ENCODE results near the gene CBX1.
"Not testable (repeated sequence)": the region's sequence is repeated elsewhere in the genome, so short reads cannot be mapped to it uniquely, and the experiment has no call there.

Gene CBX1

GRCh38 chr17:48047113-48047740, 54.1 kb downstream of the CBX1 start:
- H3K27me3 ChIP-seq (ENCODE audit: low read depth, low read length), result no peaks in the 10 kb centered on the region
- peaks cover 0 to 28% of the 10 kb centered on the region in 2 donors for H3K36me3 ChIP-seq (ENCODE audit: control insufficient read depth in 1 of 2, insufficient read depth in 2 of 2, low read length in 2 of 2)
- peaks cover 25 to 38% of the 10 kb centered on the region in 2 donors for H3K4me1 ChIP-seq (ENCODE audit: control insufficient read depth in 1 of 2, insufficient read depth in 2 of 2, low read length in 2 of 2)
- peak overlapping the region; percentile 88 for H3K27ac ChIP-seq (ENCODE audit: low read length)
- H3K9me3 ChIP-seq (ENCODE audit: control insufficient read depth in 1 of 2, low read length in 2 of 2), result no peaks in the 10 kb centered on the region
- H3K4me3 ChIP-seq (ENCODE audit: low read depth in 1 of 2, low read length in 2 of 2), result peak overlapping the region; percentile 79 to 85

- Histone ChIP-seq H3K4me1 (ENCODE audit: control insufficient read depth in 1 of 2, insufficient read depth in 2 of 2, low read length in 2 of 2) (peaks cover 17 to 28% of the 10 kb centered on the region in 2 donors), H3K27ac (ENCODE audit: low read length) (no peak overlapping the region), H3K36me3 (ENCODE audit: control insufficient read depth in 1 of 2, insufficient read depth in 2 of 2, low read length in 2 of 2) (peaks cover 0 to 20% of the 10 kb centered on the region in 2 donors), H3K4me3 (ENCODE audit: low read depth in 1 of 2, low read length in 2 of 2) (peak overlapping the region; percentile 79 to 85), H3K9me3 (ENCODE audit: control insufficient read depth in 1 of 2, low read length in 2 of 2) (no peaks in the 10 kb centered on the region), H3K27me3 (ENCODE audit: low read depth, low read length) (no peaks in the 10 kb centered on the region)
Observed at GRCh38 chr17:48046296-48046695, 55.0 kb downstream of the CBX1 start.

- no peaks in the 10 kb centered on the region for H3K27me3 ChIP-seq (ENCODE audit: low read depth, low read length)
- H3K4me3 ChIP-seq (ENCODE audit: low read depth in 1 of 2, low read length in 2 of 2), result no peak overlapping the region
- peak overlapping the region; percentile 23 for H3K27ac ChIP-seq (ENCODE audit: low read length)
- H3K4me1 ChIP-seq (ENCODE audit: control insufficient read depth in 1 of 2, insufficient read depth in 2 of 2, low read length in 2 of 2), result peaks cover 14 to 20% of the 10 kb centered on the region in 2 donors
- H3K36me3 ChIP-seq (ENCODE audit: control insufficient read depth in 1 of 2, insufficient read depth in 2 of 2, low read length in 2 of 2), result peaks cover 0 to 14% of the 10 kb centered on the region in 2 donors
- H3K9me3 ChIP-seq (ENCODE audit: control insufficient read depth in 1 of 2, low read length in 2 of 2), result no peaks in the 10 kb centered on the region
Observed at GRCh38 chr17:48045316-48046001, 55.8 kb downstream of the CBX1 start.

- H3K36me3 ChIP-seq (ENCODE audit: control insufficient read depth in 1 of 2, insufficient read depth in 2 of 2, low read length in 2 of 2), result peaks cover 0 to 14% of the 10 kb centered on the region in 2 donors
- no peak overlapping the region for H3K4me3 ChIP-seq (ENCODE audit: low read depth in 1 of 2, low read length in 2 of 2)
- H3K27ac ChIP-seq (ENCODE audit: low read length), result no peak overlapping the region
- no peaks in the 10 kb centered on the region for H3K9me3 ChIP-seq (ENCODE audit: control insufficient read depth in 1 of 2, low read length in 2 of 2)
- peaks cover 12 to 14% of the 10 kb centered on the region in 2 donors for H3K4me1 ChIP-seq (ENCODE audit: control insufficient read depth in 1 of 2, insufficient read depth in 2 of 2, low read length in 2 of 2)
- H3K27me3 ChIP-seq (ENCODE audit: low read depth, low read length), result no peaks in the 10 kb centered on the region
Observed at GRCh38 chr17:48044851-48045250, 56.4 kb downstream of the CBX1 start.

GRCh38 chr17:48043176-48043575, 58.1 kb downstream of the CBX1 start:
- Histone ChIP-seq H3K27me3 (ENCODE audit: low read depth, low read length) (no peaks in the 10 kb centered on the region), H3K36me3 (ENCODE audit: control insufficient read depth in 1 of 2, insufficient read depth in 2 of 2, low read length in 2 of 2) (peaks cover 0 to 10% of the 10 kb centered on the region in 2 donors), H3K27ac (ENCODE audit: low read length) (no peak overlapping the region), H3K4me1 (ENCODE audit: control insufficient read depth in 1 of 2, insufficient read depth in 2 of 2, low read length in 2 of 2) (peaks cover 9 to 11% of the 10 kb centered on the region in 2 donors), H3K4me3 (ENCODE audit: low read depth in 1 of 2, low read length in 2 of 2) (no peak overlapping the region), H3K9me3 (ENCODE audit: control insufficient read depth in 1 of 2, low read length in 2 of 2) (no peaks in the 10 kb centered on the region)

- Histone ChIP-seq H3K27ac (ENCODE audit: low read length) (no peak overlapping the region), H3K4me3 (ENCODE audit: low read depth in 1 of 2, low read length in 2 of 2) (no peak overlapping the region)
Observed at GRCh38 chr17:48038687-48039086, 62.6 kb downstream of the CBX1 start.

GRCh38 chr17:48037838-48038323, 63.4 kb downstream of the CBX1 start:
- Histone ChIP-seq H3K36me3 (ENCODE audit: control insufficient read depth in 1 of 2, insufficient read depth in 2 of 2, low read length in 2 of 2) (peaks cover 0 to 9% of the 10 kb centered on the region in 2 donors), H3K4me3 (ENCODE audit: low read depth in 1 of 2, low read length in 2 of 2) (peak overlapping the region in 1 of 2 donors; percentile 49), H3K27ac (ENCODE audit: low read length) (no peak overlapping the region), H3K4me1 (ENCODE audit: control insufficient read depth in 1 of 2, insufficient read depth in 2 of 2, low read length in 2 of 2) (peaks cover 0 to 14% of the 10 kb centered on the region in 2 donors), H3K9me3 (ENCODE audit: control insufficient read depth in 1 of 2, low read length in 2 of 2) (no peaks in the 10 kb centered on the region), H3K27me3 (ENCODE audit: low read depth, low read length) (no peaks in the 10 kb centered on the region)

More at GRCh38 chr17:48038687-48039086, 62.6 kb downstream of the CBX1 start:
- Histone ChIP-seq H3K4me1 (ENCODE audit: control insufficient read depth in 1 of 2, insufficient read depth in 2 of 2, low read length in 2 of 2) (peaks cover 0 to 14% of the 10 kb centered on the region in 2 donors), H3K9me3 (ENCODE audit: control insufficient read depth in 1 of 2, low read length in 2 of 2) (no peaks in the 10 kb centered on the region), H3K27me3 (ENCODE audit: low read depth, low read length) (no peaks in the 10 kb centered on the region), H3K36me3 (ENCODE audit: control insufficient read depth in 1 of 2, insufficient read depth in 2 of 2, low read length in 2 of 2) (peaks cover 0 to 2% of the 10 kb centered on the region in 2 donors)

GRCh38 chr17:48037036-48037837, 64.0 kb downstream of the CBX1 start, which contains the start of gene COPZ2:
COPZ2 (minus strand) TSS chr17:48037797; CDS start chr17:48037777, 20 bp downstream.
- no peaks in the 10 kb centered on the region for H3K27me3 ChIP-seq (ENCODE audit: low read depth, low read length)
- H3K27ac ChIP-seq (ENCODE audit: low read length), result no peak within 1 kb of the TSS
- peaks cover 0 to 14% of the 10 kb centered on the region in 2 donors for H3K4me1 ChIP-seq (ENCODE audit: control insufficient read depth in 1 of 2, insufficient read depth in 2 of 2, low read length in 2 of 2)
- H3K9me3 ChIP-seq (ENCODE audit: control insufficient read depth in 1 of 2, low read length in 2 of 2), result no peaks in the 10 kb centered on the region
- peaks cover 0 to 9% of the 10 kb centered on the region in 2 donors for H3K36me3 ChIP-seq (ENCODE audit: control insufficient read depth in 1 of 2, insufficient read depth in 2 of 2, low read length in 2 of 2)
- peak within 1 kb of the TSS; percentile 65 to 80 for H3K4me3 ChIP-seq (ENCODE audit: low read depth in 1 of 2, low read length in 2 of 2)

GRCh38 chr17:48036693-48037035, 64.6 kb downstream of the CBX1 start:
- H3K4me1 ChIP-seq (ENCODE audit: control insufficient read depth in 1 of 2, insufficient read depth in 2 of 2, low read length in 2 of 2), result peaks cover 0 to 14% of the 10 kb centered on the region in 2 donors
- no peak overlapping the region for H3K27ac ChIP-seq (ENCODE audit: low read length)
- H3K36me3 ChIP-seq (ENCODE audit: control insufficient read depth in 1 of 2, insufficient read depth in 2 of 2, low read length in 2 of 2), result peaks cover 0 to 9% of the 10 kb centered on the region in 2 donors
- no peaks in the 10 kb centered on the region for H3K27me3 ChIP-seq (ENCODE audit: low read depth, low read length)
- H3K4me3 ChIP-seq (ENCODE audit: low read depth in 1 of 2, low read length in 2 of 2), result peak overlapping the region; percentile 65 to 80
- no peaks in the 10 kb centered on the region for H3K9me3 ChIP-seq (ENCODE audit: control insufficient read depth in 1 of 2, low read length in 2 of 2)

- H3K4me1 ChIP-seq (ENCODE audit: control insufficient read depth in 1 of 2, insufficient read depth in 2 of 2, low read length in 2 of 2), result peaks cover 0 to 19% of the 10 kb centered on the region in 2 donors
- not testable (repeated sequence) for H3K27ac ChIP-seq (ENCODE audit: low read length); H3K27me3 ChIP-seq (ENCODE audit: low read depth, low read length); H3K4me3 ChIP-seq (ENCODE audit: low read depth in 1 of 2, low read length in 2 of 2); H3K9me3 ChIP-seq (ENCODE audit: control insufficient read depth in 1 of 2, low read length in 2 of 2); H3K36me3 ChIP-seq (ENCODE audit: control insufficient read depth in 1 of 2, insufficient read depth in 2 of 2, low read length in 2 of 2)
Observed at GRCh38 chr17:48034734-48035133, 66.5 kb downstream of the CBX1 start.

GRCh38 chr17:48031966-48032365, 69.3 kb downstream of the CBX1 start:
- Histone ChIP-seq H3K27ac (ENCODE audit: low read length) (no peak overlapping the region), H3K36me3 (ENCODE audit: control insufficient read depth in 1 of 2, insufficient read depth in 2 of 2, low read length in 2 of 2) (peaks cover 0 to 9% of the 10 kb centered on the region in 2 donors), H3K4me3 (ENCODE audit: low read depth in 1 of 2, low read length in 2 of 2) (no peak overlapping the region), H3K9me3 (ENCODE audit: control insufficient read depth in 1 of 2, low read length in 2 of 2) (no peaks in the 10 kb centered on the region), H3K27me3 (ENCODE audit: low read depth, low read length) (no peaks in the 10 kb centered on the region), H3K4me1 (ENCODE audit: control insufficient read depth in 1 of 2, insufficient read depth in 2 of 2, low read length in 2 of 2) (peaks cover 0 to 12% of the 10 kb centered on the region in 2 donors)

All from muscle layer of duodenum (tissue), 2 donors.